Measurements from ENCODE around the gene COL28A1.

The COL28A1 gene

DNA sequence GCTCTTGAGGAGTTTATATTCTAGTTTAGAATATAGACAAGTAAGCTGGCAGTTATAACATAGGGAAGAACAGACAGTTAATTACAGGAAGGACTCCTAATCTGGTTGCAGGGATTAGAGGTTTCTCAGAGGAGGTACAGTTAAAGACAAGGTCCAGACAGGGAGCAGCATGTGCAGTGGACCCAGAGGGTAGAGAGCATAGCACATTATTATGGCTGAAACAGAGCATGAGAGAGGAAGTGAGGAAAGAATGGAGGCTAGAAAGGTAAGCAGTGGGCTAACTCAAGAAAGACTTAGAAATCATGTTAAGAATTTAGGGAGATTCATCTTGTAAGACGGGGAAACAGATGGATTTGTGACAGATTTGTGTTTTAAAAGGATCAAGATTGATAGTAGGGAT lies 40.7 kb upstream of the COL28A1 start:
- no peak for TF ChIP-seq CTCF (IDR thresholded peaks at IDR 0.05; ENCODE audit: control insufficient read depth, extremely low read depth, insufficient read depth)
- H3K4me3 ChIP-seq (ENCODE audit: low read depth, low read length): no peak overlapping the region
- no peak for DNase-seq (ENCODE audit: low read depth)

DNA sequence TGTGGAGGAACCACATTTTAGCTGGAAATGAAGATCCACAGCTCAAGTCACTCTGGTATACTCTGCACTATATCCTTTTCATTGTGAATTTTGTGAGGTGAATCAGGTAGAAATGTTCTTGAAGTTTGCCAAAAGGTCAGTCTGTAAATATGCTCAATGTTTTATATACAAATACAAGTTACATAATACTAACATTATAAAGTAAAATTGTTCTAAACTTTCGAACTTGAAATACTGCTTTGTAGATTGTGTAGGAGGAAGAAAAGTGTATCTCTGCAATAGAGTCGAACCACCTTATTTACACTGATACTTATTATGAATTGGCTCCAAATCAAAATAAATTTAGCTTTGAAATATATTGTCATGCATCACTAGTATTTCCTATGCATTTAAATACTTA lies 38.0 kb upstream of the COL28A1 start:
- peak; percentile 95 for DNase-seq (ENCODE audit: low read depth)
- peak overlapping the region; percentile 33 for H3K4me3 ChIP-seq (ENCODE audit: low read depth, low read length)
- TF ChIP-seq CTCF (IDR thresholded peaks at IDR 0.05; ENCODE audit: control insufficient read depth, extremely low read depth, insufficient read depth): no peak

GRCh38 chr7:7570584-7570983 lies 34.9 kb upstream of the COL28A1 start:
- no peak for TF ChIP-seq CTCF (IDR thresholded peaks at IDR 0.05; ENCODE audit: control insufficient read depth, extremely low read depth, insufficient read depth)
- DNase-seq (ENCODE audit: low read depth): no peak
- H3K4me3 ChIP-seq (ENCODE audit: low read depth, low read length): no peak overlapping the region

DNA sequence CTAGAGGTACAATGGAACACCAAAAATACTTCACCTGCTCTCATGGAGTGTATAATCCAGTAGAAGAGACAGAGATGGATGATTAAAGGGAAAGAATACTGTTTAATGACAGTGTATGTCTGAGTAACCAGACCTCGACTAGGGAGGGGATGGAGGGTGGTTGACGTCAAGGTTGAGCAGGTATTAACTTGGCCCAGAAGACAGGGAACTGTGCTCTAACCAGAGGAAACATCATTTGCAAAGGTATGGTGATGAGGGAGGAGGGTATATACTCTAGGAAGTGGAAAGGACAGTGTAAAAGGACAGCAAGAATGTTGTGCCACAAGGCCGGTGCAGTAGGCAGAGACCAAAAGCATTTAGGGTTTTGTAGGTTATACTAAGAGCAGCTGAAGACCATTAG lies 33.9 kb upstream of the COL28A1 start:
- no peak overlapping the region for H3K4me3 ChIP-seq (ENCODE audit: low read depth, low read length)
- no peak for DNase-seq (ENCODE audit: low read depth)
- TF ChIP-seq CTCF (IDR thresholded peaks at IDR 0.05; ENCODE audit: control insufficient read depth, extremely low read depth, insufficient read depth): no peak

- no peak for TF ChIP-seq CTCF (IDR thresholded peaks at IDR 0.05; ENCODE audit: control insufficient read depth, extremely low read depth, insufficient read depth)
- no peak for DNase-seq (ENCODE audit: low read depth)
- H3K4me3 ChIP-seq (ENCODE audit: low read depth, low read length): no peak overlapping the region
These were observed 33.4 kb upstream of the COL28A1 start for GRCh38 chr7:7569081-7569527.

- no peak for DNase-seq (ENCODE audit: low read depth)
- no peak for TF ChIP-seq CTCF (IDR thresholded peaks at IDR 0.05; ENCODE audit: control insufficient read depth, extremely low read depth, insufficient read depth)
- peak overlapping the region; percentile 84 for H3K4me3 ChIP-seq (ENCODE audit: low read depth, low read length)
These were observed 32.9 kb upstream of the COL28A1 start for GRCh38 chr7:7568553-7568952.

DNA sequence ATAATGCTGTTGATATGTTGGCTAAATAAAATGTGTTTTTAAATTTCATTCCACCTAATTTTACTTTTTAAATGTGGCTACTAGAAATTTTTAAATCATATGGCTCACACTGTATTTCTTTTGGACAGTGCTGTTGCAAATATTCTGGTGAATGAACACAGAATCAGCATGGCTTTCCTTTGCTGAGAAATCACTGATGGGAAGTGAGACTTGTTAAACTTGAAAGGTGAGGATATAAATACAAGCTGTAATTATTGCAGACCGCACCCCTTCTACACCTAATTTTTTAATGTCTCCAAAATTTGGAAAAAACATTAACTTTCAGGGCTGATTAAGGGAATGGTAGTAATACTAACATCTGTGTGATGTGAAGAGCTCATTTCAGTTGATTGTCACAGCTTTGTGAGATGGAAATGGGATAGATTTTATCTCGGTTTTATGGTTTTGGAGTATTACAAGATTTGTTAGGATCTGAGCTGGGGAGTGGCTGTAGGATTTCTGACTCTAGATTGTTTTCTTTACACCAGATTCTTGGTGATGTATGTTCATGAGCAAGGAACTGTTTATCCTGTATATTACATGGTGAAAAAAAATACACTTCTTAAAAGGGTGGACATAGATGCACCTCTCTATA lies 32.3 kb upstream of the COL28A1 start:
- peak overlapping the region; percentile 84 for H3K4me3 ChIP-seq (ENCODE audit: low read depth, low read length)
- DNase-seq (ENCODE audit: low read depth): no peak
- no peak for TF ChIP-seq CTCF (IDR thresholded peaks at IDR 0.05; ENCODE audit: control insufficient read depth, extremely low read depth, insufficient read depth)

Data from LNCaP clone FGC (cell line).